DND-41 (cell line): ENCODE data around the gene CEP85.

ENCODE experiments used
- CTCF ChIP-seq: IDR thresholded peaks from 2 replicates; pipeline ENCODE4 v1.5.1; 2012; ENCODE audit warnings: borderline replicate concordance, low read length, moderate library complexity, mild to moderate bottlenecking; ENCODE audit not compliant: poor library complexity, severe bottlenecking; ENCODE audit errors: extremely low read depth
- EZH2 ChIP-seq: IDR thresholded peaks from 3 replicates; pipeline ENCODE4 v1.6.1; 2012; ENCODE audit warnings: borderline replicate concordance, low read depth, mild to moderate bottlenecking, moderate library complexity, low read length, inconsistent platforms; ENCODE audit not compliant: severe bottlenecking

GRCh38 chr1:26288311-26288941 is 54.4 kb downstream of the CEP85 start:
- TF ChIP-seq EZH2, result no peak
- TF ChIP-seq CTCF, result no peak
